DLD1 (cell line): ENCODE measurements around the gene PDIA5.

Experiments
- in situ Hi-C: cut with HindIII; loops from 2 replicates; pipeline ENCODE4 v1.10.0; 2017; ENCODE audit warnings: low sequenced_read_pairs

PDIA5 gene

DNA sequence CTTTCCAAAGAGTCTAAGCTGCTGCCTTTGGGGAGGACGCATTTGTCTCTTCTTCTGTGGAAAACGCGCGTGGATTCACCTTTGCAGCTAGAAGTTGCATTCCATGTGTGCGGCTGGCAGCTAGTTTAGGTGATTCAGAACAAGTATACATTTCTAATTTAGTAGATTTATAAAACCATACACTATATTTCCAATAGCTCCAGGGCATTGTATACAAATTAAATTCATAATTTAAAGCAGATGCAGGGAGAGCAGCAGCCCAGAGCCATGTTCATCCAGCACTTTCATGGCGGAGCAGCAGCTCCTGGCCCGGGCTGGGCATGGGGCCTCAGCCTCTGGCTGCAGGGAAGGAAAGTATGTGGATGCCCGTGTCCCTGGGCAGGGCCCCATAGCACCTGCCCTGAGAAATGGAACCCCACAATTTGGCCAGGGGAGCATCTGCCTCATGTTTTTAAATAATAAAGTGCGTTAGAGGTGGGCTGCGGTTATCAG is 92.1 kb downstream of the PDIA5 start:
- in situ Hi-C loops, result no loop called here

GRCh38 chr3:123159926-123160635 is 93.3 kb downstream of the PDIA5 start:
- in situ Hi-C loops, result no loop called here

- in situ Hi-C loops, result no loop called here
These were observed 94.3 kb downstream of the PDIA5 start for GRCh38 chr3:123161167-123161566.

- in situ Hi-C loops, result no loop called here
These were observed 96.3 kb downstream of the PDIA5 start for GRCh38 chr3:123163141-123163540.

DNA sequence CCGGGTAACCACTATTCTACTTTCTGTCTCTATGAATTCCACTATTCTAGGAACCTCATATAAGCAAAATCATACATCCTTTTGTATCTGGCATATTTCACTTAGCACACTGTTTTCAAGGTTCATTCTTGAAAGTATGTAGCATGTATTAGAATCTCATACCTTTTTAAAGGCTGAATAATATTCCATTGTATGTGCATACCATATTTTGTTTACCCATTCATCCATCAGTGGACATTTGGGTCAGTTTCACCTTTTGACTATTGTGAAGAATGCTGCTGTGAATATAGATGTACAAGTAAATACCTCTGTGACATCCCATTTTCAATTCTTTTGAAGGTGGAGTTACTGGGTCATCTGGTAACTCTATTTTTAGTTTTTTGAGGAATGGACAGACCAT is 98.3 kb downstream of the PDIA5 start:
- in situ Hi-C loops, result no loop called here

DNA sequence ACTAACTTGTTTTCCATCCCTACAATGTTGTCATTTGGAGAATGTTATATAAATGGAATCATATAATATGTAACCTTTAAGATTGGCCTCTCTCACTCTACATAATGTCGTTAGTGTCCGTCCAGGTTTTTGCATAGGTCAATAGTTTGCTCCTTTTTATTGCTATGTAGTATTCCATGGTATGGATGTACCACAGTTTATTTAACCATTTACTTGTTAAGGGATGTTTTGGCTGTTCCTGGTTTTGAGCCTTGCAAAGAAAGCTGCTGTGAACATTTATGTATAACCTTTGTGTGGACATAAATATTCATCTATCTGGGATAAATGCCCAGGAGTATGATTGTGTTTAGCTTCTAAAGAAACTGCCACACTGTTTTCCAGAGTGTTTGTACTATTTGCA is 100.9 kb downstream of the PDIA5 start:
- in situ Hi-C loops, result no loop called here

DNA sequence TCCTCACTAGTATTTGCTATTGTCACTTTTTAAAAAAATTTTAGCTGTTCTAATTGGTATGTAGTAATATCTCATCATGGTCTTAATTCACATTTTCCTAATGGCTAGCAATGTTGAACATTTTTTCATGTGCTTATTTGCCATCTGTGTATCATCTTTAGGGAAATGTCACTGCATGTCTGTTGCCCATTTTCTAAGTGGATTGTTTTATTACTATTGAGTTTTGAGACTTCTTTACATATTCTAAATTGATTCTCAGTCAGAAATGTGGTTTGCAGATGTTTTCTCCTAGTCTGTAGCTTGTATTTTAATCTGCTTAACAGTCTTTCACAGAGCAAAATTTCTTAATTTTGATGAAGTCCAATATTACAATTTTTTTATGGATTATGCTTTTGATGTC is 101.3 kb downstream of the PDIA5 start:
- in situ Hi-C loops, result no loop called here

GRCh38 chr3:123168605-123169004 is 101.8 kb downstream of the PDIA5 start:
- in situ Hi-C loops, result no loop called here

DNA sequence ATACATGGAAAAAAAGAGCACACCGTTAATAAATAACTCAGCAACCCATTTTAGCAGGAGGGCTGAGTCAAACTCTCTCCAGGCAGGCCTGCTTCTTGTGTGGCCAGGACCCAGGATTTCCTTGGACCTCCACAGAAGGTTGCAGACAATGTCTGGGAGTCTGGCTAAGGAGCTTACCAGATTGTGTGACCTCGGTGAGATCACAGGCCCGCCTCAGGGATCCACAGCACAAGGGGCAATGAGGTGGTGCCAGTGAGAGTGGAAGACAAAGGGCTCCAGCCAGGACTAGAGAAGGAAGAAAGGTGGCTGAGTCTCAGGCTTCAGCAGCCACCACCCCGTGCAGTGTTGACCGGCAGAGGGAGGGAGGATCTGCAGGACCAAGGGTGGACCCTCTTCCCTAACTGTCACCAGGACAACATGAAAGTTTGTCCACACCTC is 102.7 kb downstream of the PDIA5 start:
- in situ Hi-C loops, result no loop called here

GRCh38 chr3:123169930-123170329 is 103.1 kb downstream of the PDIA5 start:
- in situ Hi-C loops, result no loop called here

GRCh38 chr3:123180791-123181190 is 114.0 kb downstream of the PDIA5 start:
- in situ Hi-C loops, result no loop called here

GRCh38 chr3:123186695-123187094 is 119.9 kb downstream of the PDIA5 start:
- in situ Hi-C loops, result no loop called here

GRCh38 chr3:123188058-123188457 is 121.2 kb downstream of the PDIA5 start:
- in situ Hi-C loops, result no loop called here

GRCh38 chr3:123193448-123194101 is 126.8 kb downstream of the PDIA5 start:
- in situ Hi-C loops, result no loop called here

DNA sequence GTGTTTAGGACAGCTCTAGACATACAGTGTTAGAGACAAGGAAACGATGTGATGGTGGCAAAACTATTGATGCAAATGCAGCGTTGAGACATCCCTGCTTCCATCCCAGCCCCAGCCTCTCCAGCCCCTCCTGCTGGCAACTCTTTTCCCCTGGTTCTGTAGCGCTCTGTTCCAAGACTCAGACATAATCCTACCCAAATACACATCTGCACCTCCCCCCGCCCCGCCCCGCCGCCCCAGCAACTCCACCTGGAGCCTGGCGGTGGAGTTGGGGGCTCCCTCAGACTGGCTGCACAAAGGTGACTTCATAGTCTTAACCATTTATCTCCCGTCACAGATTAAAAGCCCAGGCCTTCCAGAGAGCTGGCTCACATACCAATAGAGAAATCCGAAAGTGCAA is 127.7 kb downstream of the PDIA5 start:
- in situ Hi-C loops, result no loop called here

- in situ Hi-C loops, result no loop called here
These were observed 131.5 kb downstream of the PDIA5 start for GRCh38 chr3:123198372-123198771.

GRCh38 chr3:123201223-123201556 is 134.4 kb downstream of the PDIA5 start:
- in situ Hi-C loops, result no loop called here

GRCh38 chr3:123201557-123202427 is 135.0 kb downstream of the PDIA5 start, which contains the start of gene SEC22A:
Gene SEC22A, plus strand, starts transcription at chr3:123201943. Its CDS starts 7,275 bp downstream, at chr3:123209218.
- in situ Hi-C loops, result no loop called here

DNA sequence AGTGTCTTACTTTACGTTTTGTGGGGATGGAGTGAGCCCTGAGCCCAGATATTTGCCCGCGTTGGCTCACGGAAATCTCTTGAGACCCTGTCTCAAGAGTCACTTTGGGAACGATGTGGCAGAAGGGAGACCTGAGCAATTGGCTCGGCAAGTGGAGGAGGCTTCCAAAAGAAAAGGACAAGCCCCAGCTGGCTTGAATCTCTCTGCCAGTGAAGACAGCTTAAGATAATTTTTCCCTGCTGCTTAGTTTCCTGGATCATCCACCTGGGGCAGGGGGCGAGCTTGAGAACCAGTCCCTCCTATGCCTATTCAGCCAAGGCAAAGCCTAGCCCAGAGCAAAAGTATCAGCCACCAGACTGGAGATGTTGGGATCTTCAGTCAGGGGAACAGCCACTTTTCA is 135.6 kb downstream of the PDIA5 start:
- in situ Hi-C loops, result no loop called here
